Thoracic aorta (tissue), 2 donors: Measurements from ENCODE around the gene MSANTD2. TPM values are rescaled to one million over a fixed set of nuclear protein-coding genes. Genes with fewer than 3 reads are reported as not detected.

ENCODE experiments used
- ATAC-seq: fragments of 150-250 bp; one replicate; pipeline ENCODE4 v1.8.0; 2017; ENCODE audit warnings: low read depth; ENCODE audit not compliant: insufficient number of reproducible peaks, low FRiP score
- DNase-seq: peaks from one replicate; pipeline ENCODE4 v3.0.0-alpha.2; 2020; ENCODE audit warnings: low spot score
- H3K27ac ChIP-seq, 2 donors: fragments of 200-600 bp; sonication (generic); 1 replicate in 1 of 2; 2 replicates in 1 of 2; pipeline ENCODE4 v1.5.1; 2016; ENCODE audit warnings: mild to moderate bottlenecking in 2 of 2, moderate library complexity in 2 of 2
- H3K27me3 ChIP-seq: fragments of 200-600 bp; sonication (generic); replicated peaks from 2 replicates; pipeline ENCODE4 v1.6.0; 2016; ENCODE audit warnings: mild to moderate bottlenecking; ENCODE audit not compliant: insufficient read depth
- H3K36me3 ChIP-seq: fragments of 200-600 bp; sonication (generic); one replicate; pipeline ENCODE4 v1.5.1; 2016
- H3K4me1 ChIP-seq, 2 donors: fragments of 200-600 bp; sonication (generic); 1 replicate in 1 of 2; 2 replicates in 1 of 2; pipeline versions ENCODE4 v1.5.1 to v1.6.0; 2016; ENCODE audit warnings: low read depth in 2 of 2, mild to moderate bottlenecking in 1 of 2; ENCODE audit not compliant: control insufficient read depth in 1 of 2
- H3K4me3 ChIP-seq: fragments of 200-600 bp; sonication (generic); 2 replicates; pipeline ENCODE4 v1.5.1; 2016; ENCODE audit warnings: mild to moderate bottlenecking
- H3K9me3 ChIP-seq: fragments of 200-600 bp; sonication (generic); 2 replicates; pipeline ENCODE4 v1.5.1; 2016
- total RNA-seq, 2 donors: library from RNA; depleted of rRNA; stranded (reverse); fragments of >200 nt; gene quantifications; one replicate each; pipeline versions ENCODE4 v1.1.0 to v1.2.3, GENCODE V29; 2016
- TF ChIP-seq, protein P1 (sequence below): fragments of 200-600 bp; sonication (generic); IDR thresholded peaks from one replicate; pipeline ENCODE4 v1.5.1; 2019; ENCODE audit warnings: antibody characterized with exemption

Gene MSANTD2
- total RNA-seq, 2 donors from 2014 or later, result 16.4 to 29.4 TPM

DNA sequence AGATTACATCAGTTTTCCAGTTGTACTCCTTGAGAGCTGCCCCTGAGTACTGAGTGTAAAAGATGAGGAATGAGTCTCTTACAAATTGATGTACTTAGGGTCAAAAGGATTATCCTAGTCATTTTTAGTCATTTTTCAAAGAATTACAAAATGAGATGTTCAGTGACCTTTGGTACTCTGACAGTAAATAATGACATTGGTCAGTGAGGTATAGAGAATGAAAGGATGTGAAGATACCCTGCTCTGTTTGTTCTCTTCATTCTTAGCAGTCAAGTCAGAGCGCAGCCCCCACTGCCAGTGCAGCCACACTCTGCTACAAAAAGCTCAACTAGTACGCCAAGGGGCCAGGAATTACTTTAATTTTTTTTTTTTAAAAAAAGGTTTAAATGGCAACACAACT, 34.0 kb downstream of the MSANTD2 start:
- no peaks in the 10 kb centered on the region for H3K27me3 ChIP-seq
- ATAC-seq (no peak), DNase-seq (no peak)
- H3K27ac ChIP-seq, result no peak overlapping the region
- H3K9me3 ChIP-seq, result no peaks in the 10 kb centered on the region
- TF ChIP-seq, protein P1, sequence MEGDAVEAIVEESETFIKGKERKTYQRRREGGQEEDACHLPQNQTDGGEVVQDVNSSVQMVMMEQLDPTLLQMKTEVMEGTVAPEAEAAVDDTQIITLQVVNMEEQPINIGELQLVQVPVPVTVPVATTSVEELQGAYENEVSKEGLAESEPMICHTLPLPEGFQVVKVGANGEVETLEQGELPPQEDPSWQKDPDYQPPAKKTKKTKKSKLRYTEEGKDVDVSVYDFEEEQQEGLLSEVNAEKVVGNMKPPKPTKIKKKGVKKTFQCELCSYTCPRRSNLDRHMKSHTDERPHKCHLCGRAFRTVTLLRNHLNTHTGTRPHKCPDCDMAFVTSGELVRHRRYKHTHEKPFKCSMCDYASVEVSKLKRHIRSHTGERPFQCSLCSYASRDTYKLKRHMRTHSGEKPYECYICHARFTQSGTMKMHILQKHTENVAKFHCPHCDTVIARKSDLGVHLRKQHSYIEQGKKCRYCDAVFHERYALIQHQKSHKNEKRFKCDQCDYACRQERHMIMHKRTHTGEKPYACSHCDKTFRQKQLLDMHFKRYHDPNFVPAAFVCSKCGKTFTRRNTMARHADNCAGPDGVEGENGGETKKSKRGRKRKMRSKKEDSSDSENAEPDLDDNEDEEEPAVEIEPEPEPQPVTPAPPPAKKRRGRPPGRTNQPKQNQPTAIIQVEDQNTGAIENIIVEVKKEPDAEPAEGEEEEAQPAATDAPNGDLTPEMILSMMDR, result no peak
- peaks cover 0 to 21% of the 10 kb centered on the region in 2 donors for H3K4me1 ChIP-seq
- no peaks in the 10 kb centered on the region for H3K36me3 ChIP-seq
- H3K4me3 ChIP-seq, result no peak overlapping the region

DNA sequence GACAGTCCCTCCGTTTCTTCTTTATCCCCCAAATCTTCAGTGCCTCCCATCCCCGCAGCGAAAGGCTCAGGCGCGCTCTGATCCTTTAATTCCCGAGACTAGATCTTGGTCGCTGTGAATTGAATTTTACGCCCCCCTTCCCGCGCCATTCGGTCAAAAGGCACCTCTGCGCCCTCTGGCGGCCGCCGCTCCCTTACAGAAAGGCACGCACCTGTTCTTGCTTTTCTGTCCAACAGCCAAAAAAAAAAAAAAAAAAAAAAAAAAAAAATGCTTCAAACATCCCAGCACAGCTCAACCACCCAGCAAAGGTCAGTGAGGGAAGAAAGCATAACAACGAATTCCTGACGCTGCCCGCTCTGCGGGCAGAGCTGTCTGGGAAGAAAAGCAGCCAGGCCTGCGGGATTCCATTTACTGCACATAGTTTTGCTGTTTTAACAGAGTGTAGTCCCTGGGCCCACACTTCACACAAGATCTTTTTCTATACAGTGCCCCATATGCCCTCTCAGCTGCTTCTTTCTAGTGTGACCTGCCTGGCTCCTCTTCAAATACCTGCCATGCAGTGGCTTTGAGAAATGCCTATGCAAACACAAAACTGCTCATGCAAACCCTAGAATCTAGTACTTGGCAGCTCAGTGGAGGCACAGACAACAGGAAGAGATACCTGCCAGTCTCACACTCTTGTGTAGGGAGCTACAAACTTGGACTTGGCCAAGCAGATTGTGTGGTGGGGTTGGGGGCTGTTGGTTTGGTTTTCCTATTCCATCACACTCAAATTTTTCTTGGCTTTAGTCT, 36.9 kb downstream of the MSANTD2 start:
- Histone ChIP-seq H3K4me1 (peaks cover 7 to 45% of the 10 kb centered on the region in 2 donors), H3K27ac (peak overlapping the region; percentile 61 to 83), H3K4me3 (peak overlapping the region; percentile 70), H3K27me3 (no peaks in the 10 kb centered on the region), H3K36me3 (no peaks in the 10 kb centered on the region), H3K9me3 (no peaks in the 10 kb centered on the region)
- no peak for DNase-seq
- no peak for ATAC-seq
- TF ChIP-seq, protein P1, result peak; percentile 69

DNA sequence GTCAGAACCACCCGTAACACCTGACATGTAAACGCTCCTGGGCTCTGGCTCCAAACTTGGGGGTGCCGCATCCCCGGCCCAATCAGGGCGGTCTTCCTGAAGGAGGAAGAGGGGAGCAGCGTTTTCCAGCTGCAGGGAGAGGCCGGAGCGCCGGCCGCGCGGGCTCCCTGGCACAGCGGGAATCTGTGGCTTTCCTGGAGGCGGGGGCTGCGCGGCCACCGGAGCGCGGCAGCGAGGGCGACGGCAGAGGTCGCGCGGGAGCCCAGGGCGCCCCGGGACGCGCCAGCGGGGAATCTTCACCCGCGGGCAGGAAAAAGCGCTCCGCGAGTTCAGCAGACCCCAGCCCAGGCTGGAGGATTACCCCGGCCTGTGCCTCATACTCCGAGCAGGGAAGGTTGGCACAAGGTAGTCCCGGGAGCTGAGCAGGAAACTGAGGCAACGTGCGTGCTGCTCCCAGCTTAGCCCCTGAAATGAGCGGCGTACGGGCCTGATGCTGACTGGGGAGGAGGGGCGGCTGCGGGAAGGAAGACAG, 37.5 kb downstream of the MSANTD2 start:
- Histone ChIP-seq H3K27ac (peak overlapping the region; percentile 36 to 83), H3K36me3 (no peaks in the 10 kb centered on the region), H3K4me1 (peaks cover 11 to 51% of the 10 kb centered on the region in 2 donors), H3K9me3 (no peaks in the 10 kb centered on the region), H3K27me3 (no peaks in the 10 kb centered on the region), H3K4me3 (peak overlapping the region; percentile 70)
- TF ChIP-seq, protein P1, result no peak
- no peak for ATAC-seq
- DNase-seq, result no peak

DNA sequence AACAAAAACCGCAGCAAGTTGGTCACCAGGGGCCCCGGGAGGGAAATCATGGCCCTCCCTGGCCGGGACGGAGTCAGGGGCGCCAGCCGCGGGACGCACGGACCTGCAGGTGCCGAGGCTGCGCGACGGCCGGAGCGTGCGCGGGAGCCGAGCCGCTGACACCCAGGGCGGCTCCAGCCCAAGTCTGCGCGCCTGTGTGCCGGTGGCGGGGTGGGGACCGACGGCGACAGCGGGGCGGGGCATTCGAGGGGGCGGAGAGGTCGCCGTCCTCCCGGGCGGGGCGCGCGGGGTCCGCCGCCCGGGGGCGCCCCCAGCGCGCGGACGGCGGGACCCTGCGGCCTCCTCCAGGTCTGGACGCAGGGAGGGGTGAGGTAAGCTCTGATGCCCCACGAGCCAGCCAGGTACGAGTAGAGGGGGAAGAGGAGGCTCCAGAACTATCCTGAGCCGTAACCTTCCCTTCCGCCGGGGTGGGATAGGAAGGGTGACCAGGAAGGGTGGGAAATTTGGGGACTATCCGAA, 38.0 kb downstream of the MSANTD2 start, which contains the start of gene ESAM:
TSS of gene ESAM (minus strand) at position 186 of the 519 bp plus-strand sequence. CDS start at position 50, 136 bp downstream.
- H3K27ac ChIP-seq, result peak within 1 kb of the TSS; percentile 81 to 83
- no peaks in the 10 kb centered on the region for H3K9me3 ChIP-seq
- peaks cover 11 to 51% of the 10 kb centered on the region in 2 donors for H3K4me1 ChIP-seq
- DNase-seq (no peak), ATAC-seq (no peak)
- no peaks in the 10 kb centered on the region for H3K27me3 ChIP-seq
- no peaks in the 10 kb centered on the region for H3K36me3 ChIP-seq
- peak within 1 kb of the TSS; percentile 70 for H3K4me3 ChIP-seq
- TF ChIP-seq, protein P1, result no peak

DNA sequence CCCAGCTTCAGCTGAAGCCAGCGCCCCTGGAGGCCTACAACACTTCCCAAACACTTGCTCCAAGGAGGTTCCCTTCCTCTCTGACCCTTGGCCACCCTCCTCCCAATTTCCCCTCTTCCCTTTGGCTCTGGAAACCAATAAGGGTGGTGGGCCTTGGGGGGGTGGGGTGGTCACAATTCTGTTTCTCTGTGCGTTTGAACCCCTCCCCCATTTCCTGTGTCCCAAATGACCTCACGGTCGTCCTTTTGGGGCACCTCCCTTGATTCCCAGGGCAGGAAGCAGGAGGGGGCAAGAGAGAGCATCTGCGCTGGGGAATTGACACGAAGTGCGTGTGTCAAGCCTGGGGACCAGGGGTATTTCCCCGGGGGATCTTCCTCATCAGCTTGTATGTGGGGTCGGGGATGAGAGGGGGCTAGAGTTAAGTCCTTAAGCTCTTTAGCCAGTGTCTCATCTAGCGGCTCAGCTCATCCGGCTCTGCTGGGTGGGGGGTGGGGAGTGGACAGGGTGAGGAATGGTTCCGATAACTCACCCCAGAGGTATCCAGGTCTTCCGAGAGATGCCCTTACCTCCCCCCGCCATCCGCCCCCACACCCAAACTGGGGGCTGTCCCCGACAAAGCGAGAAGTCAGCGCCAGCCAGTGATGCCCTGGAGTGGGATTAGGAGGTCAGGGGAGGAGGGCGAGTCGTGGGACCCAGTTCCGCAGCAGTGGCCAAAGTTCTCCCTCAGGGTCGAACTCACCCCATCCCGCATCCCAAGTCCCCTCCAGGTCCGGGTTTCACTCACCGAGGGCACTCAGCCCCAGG, 38.7 kb downstream of the MSANTD2 start:
- H3K4me1 ChIP-seq, result peaks cover 11 to 51% of the 10 kb centered on the region in 2 donors
- peak overlapping the region; percentile 81 to 83 for H3K27ac ChIP-seq
- DNase-seq (no peak), ATAC-seq (no peak)
- TF ChIP-seq, protein P1, result no peak
- H3K36me3 ChIP-seq, result no peaks in the 10 kb centered on the region
- no peaks in the 10 kb centered on the region for H3K27me3 ChIP-seq
- H3K4me3 ChIP-seq, result peak overlapping the region; percentile 70
- H3K9me3 ChIP-seq, result no peaks in the 10 kb centered on the region
